ENCODE measurements around the gene ATP6V0C. TPM values are rescaled to one million over a fixed set of nuclear protein-coding genes. Genes with fewer than 3 reads are reported as not detected.

The ATP6V0C gene
- polyA plus RNA-seq, 1 donor from 2014 or later: 100 TPM

- H3K79me2 ChIP-seq (replicated peaks; ENCODE audit: insufficient read depth, low read length): no peaks in the 10 kb centered on the region
- no peak overlapping the region for H3K4me3 ChIP-seq (ENCODE audit: low read length)
- no peak overlapping the region for H3K4me2 ChIP-seq (ENCODE audit: low read length)
- H3K27me3 ChIP-seq (ENCODE audit: insufficient read depth, low read depth, low read length): peaks cover 6% of the 10 kb centered on the region
- no peaks in the 10 kb centered on the region for H4K20me1 ChIP-seq (ENCODE audit: insufficient read depth)
- H3K36me3 ChIP-seq (ENCODE audit: insufficient read depth, low read length): no peaks in the 10 kb centered on the region
- H3K9me2 ChIP-seq (ENCODE audit: insufficient read depth, low read length): no peaks in the 10 kb centered on the region
- no peaks in the 10 kb centered on the region for H3K9me3 ChIP-seq (ENCODE audit: low read length)
- H2AFZ ChIP-seq (ENCODE audit: low read depth, low read length): no peak overlapping the region
- peak overlapping the region; percentile 16 for H3K9ac ChIP-seq (ENCODE audit: low read length)
- no peaks in the 10 kb centered on the region for H3F3A ChIP-seq (ENCODE audit: insufficient read depth, low read length, poor library complexity, severe bottlenecking)
- no peak overlapping the region for H3K27ac ChIP-seq (ENCODE audit: low read length)
- TF ChIP-seq SMC3 (conservative IDR thresholded peaks at IDR 0.05; ENCODE audit: poor library complexity) (no peak), EP300 (conservative IDR thresholded peaks at IDR 0.05; ENCODE audit: poor library complexity, severe bottlenecking) (no peak), POLR2AphosphoS5 (IDR thresholded peaks at IDR 0.05) (no peak), REST (IDR thresholded peaks at IDR 0.05; ENCODE audit: borderline replicate concordance) (no peak), EZH2 (IDR thresholded peaks at IDR 0.05; ENCODE audit: borderline replicate concordance, insufficient read depth, low read length, poor library complexity, severe bottlenecking) (no peak), MXI1 (conservative IDR thresholded peaks at IDR 0.05; ENCODE audit: poor library complexity, severe bottlenecking) (no peak), RAD21 (conservative IDR thresholded peaks at IDR 0.05) (no peak), CTCF (IDR thresholded peaks at IDR 0.05; ENCODE audit: poor library complexity, severe bottlenecking) (no peak), TAF1 (IDR thresholded peaks at IDR 0.05; ENCODE audit: low read depth) (no peak)
These were observed 44.9 kb upstream of the ATP6V0C start for GRCh38 chr16:2468725-2469398.

- Histone ChIP-seq H3K27ac (ENCODE audit: low read length) (no peak overlapping the region), H3F3A (ENCODE audit: insufficient read depth, low read length, poor library complexity, severe bottlenecking) (no peaks in the 10 kb centered on the region), H3K9ac (ENCODE audit: low read length) (no peak overlapping the region), H3K27me3 (ENCODE audit: insufficient read depth, low read depth, low read length) (peaks cover 6% of the 10 kb centered on the region), H3K36me3 (ENCODE audit: insufficient read depth, low read length) (no peaks in the 10 kb centered on the region), H3K4me2 (ENCODE audit: low read length) (no peak overlapping the region), H3K79me2 (replicated peaks; ENCODE audit: insufficient read depth, low read length) (no peaks in the 10 kb centered on the region), H2AFZ (ENCODE audit: low read depth, low read length) (no peak overlapping the region), H3K4me3 (ENCODE audit: low read length) (no peak overlapping the region), H4K20me1 (ENCODE audit: insufficient read depth) (no peaks in the 10 kb centered on the region), H3K9me2 (ENCODE audit: insufficient read depth, low read length) (no peaks in the 10 kb centered on the region), H3K9me3 (ENCODE audit: low read length) (no peaks in the 10 kb centered on the region)
- TF ChIP-seq REST (IDR thresholded peaks at IDR 0.05; ENCODE audit: borderline replicate concordance): no peak
- TF ChIP-seq SMC3 (conservative IDR thresholded peaks at IDR 0.05; ENCODE audit: poor library complexity): no peak
These were observed 44.1 kb upstream of the ATP6V0C start for GRCh38 chr16:2469399-2470233.

All from neural cell (in vitro differentiated cells).